Stimulated activated CD4-positive, alpha-beta T cell treated with anti-CD3 and anti-CD28 coated beads, Interleukin-15, amount 100 ng/mL, for 24 hours (primary cell): ENCODE data around the gene FNDC3A.

Experiments used
- DNase-seq: peaks from one replicate; pipeline ENCODE4 v3.0.0-alpha.2; 2020

FNDC3A gene

DNA sequence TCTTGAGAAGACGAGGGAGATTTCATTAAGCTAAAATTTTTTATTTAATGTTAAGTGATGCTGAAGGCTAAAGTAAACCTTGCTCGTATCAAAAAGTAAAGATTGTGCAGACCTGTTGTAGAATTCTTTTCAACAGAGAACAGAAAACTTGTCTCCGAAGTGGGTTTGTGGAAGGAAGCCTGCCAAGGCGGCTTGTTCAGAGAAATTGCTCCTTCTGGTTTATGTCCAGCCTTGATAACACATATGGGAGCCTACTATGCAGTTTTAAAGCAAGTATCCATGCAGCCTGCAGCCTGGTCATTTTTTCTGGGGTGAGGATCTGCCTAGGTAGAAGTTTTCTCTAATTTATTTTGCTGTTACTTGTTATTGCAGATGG, 245.9 kb downstream of the FNDC3A start:
- DNase-seq: no peak

DNA sequence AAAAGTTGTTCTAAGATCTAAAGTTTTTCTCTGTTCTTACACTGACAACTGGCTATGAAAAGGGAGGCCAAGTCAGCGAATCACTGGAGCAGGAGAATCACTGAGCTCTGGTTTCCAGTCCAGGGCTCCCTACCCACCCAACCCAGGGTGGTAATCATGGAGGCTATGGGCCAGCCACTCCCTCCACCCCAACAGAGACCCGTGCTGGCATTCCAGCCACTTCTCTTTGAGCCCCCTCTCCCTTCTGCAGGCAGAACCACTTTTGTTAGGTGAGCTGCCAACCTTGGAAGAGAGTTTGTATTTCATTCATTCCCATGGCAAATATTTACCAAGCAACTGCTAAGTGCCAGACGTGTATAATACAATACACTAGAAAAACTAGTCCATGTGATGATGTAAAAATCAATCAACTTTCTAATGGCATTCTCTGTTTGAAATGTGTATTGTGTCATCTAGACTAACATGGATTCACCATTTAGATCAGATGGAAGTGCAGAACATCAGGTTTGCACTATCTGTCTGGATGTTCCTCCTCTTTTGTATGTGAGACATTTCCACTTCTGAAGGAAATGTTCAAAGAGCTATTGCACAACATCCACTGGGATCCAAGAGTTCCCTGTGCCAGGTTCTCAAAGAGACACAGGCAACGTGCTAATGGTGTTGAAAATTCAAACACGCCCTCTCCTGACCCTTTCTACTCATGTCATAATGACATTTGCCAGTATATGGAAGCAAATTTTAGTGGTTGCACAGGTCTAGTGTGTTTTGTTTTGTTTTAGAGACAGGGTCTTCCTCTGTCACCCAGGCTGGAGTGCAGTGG, 249.7 kb downstream of the FNDC3A start:
- DNase-seq: no peak

GRCh38 chr13:49226613-49227012, 250.9 kb downstream of the FNDC3A start:
- no peak for DNase-seq

- no peak for DNase-seq
Observed at GRCh38 chr13:49234741-49235140, 259.0 kb downstream of the FNDC3A start.

DNA sequence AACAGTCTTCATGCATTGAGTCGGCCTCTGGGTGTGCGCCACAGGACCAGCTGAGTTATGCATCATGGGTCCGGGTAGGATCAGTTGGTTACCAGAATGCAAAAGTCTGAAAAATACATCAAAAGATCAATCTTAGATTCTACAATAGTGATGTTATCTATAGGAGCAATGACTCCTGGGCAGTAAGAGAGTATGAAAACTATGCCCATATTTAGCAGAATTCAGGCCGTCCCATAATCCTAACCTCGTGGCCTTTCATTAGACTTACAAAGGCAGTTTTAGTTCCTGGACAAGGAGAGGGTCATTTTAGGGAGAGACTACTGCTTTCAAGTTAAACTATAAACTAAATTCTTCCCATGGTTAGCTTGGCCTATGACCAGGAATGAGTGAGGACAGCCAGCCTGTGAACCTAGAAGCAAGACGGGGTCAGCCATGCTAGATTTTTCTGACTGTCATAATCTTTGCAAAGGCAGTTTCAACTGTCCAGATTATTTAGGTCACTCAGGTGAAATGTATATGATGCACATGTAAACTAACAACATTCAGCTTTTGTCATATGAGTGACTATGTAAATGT, 260.2 kb downstream of the FNDC3A start:
- DNase-seq: no peak

- no peak for DNase-seq
Observed at GRCh38 chr13:49238621-49239020, 262.9 kb downstream of the FNDC3A start.

DNA sequence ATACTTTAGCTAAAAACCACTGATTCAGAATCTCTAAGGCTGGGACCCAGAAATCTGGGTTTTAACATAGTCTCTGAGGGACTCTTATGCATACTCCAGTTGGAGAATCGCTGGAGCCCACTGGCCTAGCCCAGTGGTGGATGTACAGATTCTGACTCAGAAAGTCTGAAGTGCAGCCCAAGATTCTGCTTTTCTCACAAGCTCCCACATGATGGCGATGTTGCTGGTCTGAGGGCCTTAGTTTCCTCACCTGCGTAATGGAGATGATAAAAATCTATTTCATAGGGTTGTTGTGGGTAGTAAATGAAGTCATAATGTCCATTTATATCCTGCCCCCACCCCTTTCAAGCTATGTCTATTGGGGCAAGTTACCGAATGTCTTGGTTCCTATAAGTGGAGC, 264.3 kb downstream of the FNDC3A start:
- DNase-seq: peak; percentile 51

DNA sequence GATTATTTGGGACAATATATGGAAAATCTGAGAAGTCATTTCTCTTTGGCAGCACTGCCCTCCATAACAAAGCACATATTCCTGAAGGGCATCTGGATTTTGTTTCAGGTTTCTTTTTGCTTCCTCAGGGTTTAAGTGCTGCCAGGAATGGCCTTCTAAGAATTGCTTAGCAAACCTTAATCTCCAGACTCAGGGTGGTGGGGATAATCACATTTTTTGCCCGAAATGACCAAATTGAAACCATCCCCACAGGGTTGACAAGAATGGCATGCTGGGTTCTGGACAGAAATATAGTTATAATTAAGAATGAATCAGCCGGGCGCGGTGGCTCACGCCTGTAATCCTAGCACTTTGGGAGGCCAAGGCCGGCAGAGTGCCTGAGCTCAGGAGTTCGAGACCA, 265.6 kb downstream of the FNDC3A start:
- DNase-seq: no peak

- no peak for DNase-seq
Observed at GRCh38 chr13:49245101-49245500, 269.4 kb downstream of the FNDC3A start.

DNA sequence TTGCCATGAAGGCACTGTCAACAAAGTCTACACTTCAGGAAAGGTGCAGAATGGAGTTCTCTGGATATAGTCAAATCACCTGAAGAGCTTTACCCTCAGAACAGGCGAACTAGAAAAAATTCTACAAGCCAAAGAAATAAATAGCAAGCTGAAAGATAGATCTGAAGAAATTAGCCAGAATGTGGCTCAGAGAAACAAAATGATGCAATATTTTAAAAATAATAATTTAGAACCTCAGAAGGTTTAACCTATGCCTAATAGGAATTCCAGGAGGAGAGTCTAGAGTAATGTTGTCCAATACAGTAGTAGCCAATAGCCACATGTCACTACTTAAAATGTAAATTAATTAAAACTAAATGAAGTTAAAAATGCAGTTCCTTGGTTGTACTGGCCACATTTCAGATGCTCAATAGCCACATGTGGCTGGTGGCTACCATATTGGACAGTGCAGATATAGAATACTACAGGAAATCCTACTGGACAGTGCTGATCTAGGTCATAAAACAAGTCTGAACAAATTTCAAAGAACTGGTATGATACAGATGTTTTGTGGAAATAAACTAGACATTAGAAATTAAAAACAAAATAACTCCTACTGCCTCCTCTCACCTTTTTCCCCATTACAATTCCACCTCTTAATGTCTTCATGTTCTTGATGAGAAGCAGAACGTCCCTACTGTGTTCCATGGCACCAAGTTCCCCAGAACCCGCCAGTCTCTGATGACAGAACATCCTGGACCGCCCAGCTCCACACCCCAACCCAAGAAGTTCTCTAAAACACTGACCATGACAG, 271.3 kb downstream of the FNDC3A start:
- DNase-seq: no peak

- DNase-seq: peak; percentile 97
Observed at GRCh38 chr13:49247643-49248621, 272.2 kb downstream of the FNDC3A start, which contains the start of gene CDADC1. Gene CDADC1 (plus strand): TSS chr13:49247925. CDS start chr13:49248038, 113 bp downstream.

- no peak for DNase-seq
Observed at GRCh38 chr13:49248622-49249002, 272.9 kb downstream of the FNDC3A start.

- DNase-seq: no peak
Observed at GRCh38 chr13:49251326-49251725, 275.6 kb downstream of the FNDC3A start.

- DNase-seq: no peak
Observed at GRCh38 chr13:49253310-49253709, 277.6 kb downstream of the FNDC3A start.

GRCh38 chr13:49254007-49254406, 278.3 kb downstream of the FNDC3A start:
- no peak for DNase-seq

- DNase-seq: no peak
Observed at GRCh38 chr13:49256841-49257240, 281.1 kb downstream of the FNDC3A start.

DNA sequence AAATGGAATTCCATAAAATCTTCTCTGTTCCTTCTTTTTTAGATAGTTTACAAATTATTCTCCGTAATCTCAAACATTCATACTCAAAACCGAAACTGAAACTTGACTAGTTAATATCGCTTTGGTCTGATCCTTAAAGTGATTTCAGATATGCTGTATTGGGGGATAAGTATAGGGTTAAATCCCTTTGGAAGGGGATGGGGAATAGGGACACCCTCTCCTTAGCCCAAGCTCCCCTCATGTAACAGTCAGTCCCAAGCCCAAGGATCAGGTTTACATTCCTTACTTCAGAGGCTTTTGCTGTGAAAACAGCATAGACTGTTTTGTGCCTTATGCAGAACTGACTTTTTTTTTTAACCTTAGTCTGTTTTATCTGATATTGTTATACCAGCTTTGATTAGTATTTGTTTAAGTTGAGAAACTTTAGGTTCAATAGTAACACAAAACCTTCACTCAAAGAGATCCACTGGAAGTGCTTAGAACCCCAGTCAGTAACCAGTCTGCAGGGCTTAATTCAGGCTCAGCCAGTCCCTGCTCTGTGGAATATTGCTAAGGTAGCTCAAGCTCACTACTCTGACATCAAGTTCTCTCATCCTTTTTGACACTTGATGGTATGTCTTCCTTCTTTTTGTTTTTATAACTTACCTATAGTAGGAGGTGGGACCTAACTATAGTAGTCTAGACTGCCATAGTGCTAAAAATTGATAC, 282.5 kb downstream of the FNDC3A start:
- DNase-seq: no peak
